ENCODE measurements around the gene SMIM32.

Gene SMIM32

GRCh38 chr5:136213919-136214493 is 21.0 kb upstream of the SMIM32 start:
- H3K36me3 Mint-ChIP-seq (ENCODE audit: low read depth), result no peaks in the 10 kb centered on the region
- no peaks in the 10 kb centered on the region for H3K4me1 Mint-ChIP-seq (ENCODE audit: low read depth)
- H3K9me3 Mint-ChIP-seq, result no peaks in the 10 kb centered on the region
- peaks cover 11% of the 10 kb centered on the region for H3K27me3 Mint-ChIP-seq
- H3K4me3 Mint-ChIP-seq, result no peak overlapping the region
- H3K27ac Mint-ChIP-seq, result no peak overlapping the region

- Mint-ChIP-seq H3K4me1 (ENCODE audit: low read depth) (no peaks in the 10 kb centered on the region), H3K36me3 (ENCODE audit: low read depth) (no peaks in the 10 kb centered on the region), H3K9me3 (no peaks in the 10 kb centered on the region), H3K27me3 (peaks cover 15% of the 10 kb centered on the region), H3K4me3 (no peak overlapping the region), H3K27ac (no peak overlapping the region)
These were observed 19.3 kb upstream of the SMIM32 start for GRCh38 chr5:136212252-136212721.

- H3K9me3 Mint-ChIP-seq, result no peaks in the 10 kb centered on the region
- no peaks in the 10 kb centered on the region for H3K4me1 Mint-ChIP-seq (ENCODE audit: low read depth)
- H3K27me3 Mint-ChIP-seq, result peaks cover 16% of the 10 kb centered on the region
- no peaks in the 10 kb centered on the region for H3K36me3 Mint-ChIP-seq (ENCODE audit: low read depth)
- H3K4me3 Mint-ChIP-seq, result no peak overlapping the region
- no peak overlapping the region for H3K27ac Mint-ChIP-seq
These were observed 18.5 kb upstream of the SMIM32 start for GRCh38 chr5:136211282-136212040.

DNA sequence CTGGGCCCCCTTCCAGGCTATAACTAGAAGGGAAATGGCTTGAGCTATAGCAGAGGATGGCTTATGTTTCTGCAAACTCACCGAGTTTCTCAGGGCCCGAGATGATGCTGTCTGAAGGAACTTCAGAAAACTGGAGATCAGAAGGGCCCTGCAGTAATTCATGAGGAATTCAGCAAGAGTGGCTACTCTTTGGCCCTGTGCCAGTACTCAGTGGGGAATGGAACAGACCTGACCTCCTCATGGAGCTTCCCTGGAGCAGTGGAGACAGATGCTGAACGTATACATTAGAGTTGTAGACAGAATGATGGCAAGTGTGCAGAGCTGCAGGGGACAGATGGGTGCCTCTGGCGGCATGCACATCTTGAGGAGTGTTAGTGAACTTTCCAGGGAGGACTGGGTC is 17.3 kb upstream of the SMIM32 start:
- Mint-ChIP-seq H3K4me3 (no peak overlapping the region), H3K27ac (no peak overlapping the region), H3K4me1 (ENCODE audit: low read depth) (no peaks in the 10 kb centered on the region), H3K9me3 (no peaks in the 10 kb centered on the region), H3K27me3 (peaks cover 18% of the 10 kb centered on the region), H3K36me3 (ENCODE audit: low read depth) (no peaks in the 10 kb centered on the region)

DNA sequence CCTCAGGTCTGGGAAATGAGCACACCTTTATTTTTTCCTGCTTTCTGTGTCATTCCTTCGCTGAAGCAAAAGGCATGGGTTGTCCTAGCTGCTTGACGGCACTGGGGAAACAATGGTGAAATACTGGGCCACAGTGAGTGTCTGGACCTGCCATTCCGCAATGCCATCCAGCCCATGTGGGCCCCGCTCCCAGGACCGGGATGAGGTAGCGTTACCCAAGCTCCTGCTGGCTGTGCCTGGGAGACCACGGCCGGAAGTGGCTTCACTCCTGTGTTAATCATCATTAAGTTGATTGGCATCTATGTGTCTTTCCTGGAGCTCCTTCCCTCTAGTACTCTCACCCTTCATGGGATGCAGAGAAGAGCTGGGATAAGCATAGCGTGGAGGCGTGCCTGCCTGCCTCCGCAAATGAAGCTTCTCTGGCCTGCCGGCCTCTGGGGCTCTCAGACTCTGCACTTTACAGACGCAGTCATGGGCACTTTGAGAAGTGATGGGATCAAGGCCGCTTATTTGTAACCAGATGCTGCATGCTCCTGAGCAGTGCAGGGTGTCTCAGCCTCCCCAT is 16.5 kb upstream of the SMIM32 start:
- Mint-ChIP-seq H3K27me3 (peaks cover 12% of the 10 kb centered on the region), H3K36me3 (ENCODE audit: low read depth) (no peaks in the 10 kb centered on the region), H3K4me1 (ENCODE audit: low read depth) (no peaks in the 10 kb centered on the region), H3K4me3 (no peak overlapping the region), H3K27ac (no peak overlapping the region), H3K9me3 (no peaks in the 10 kb centered on the region)

GRCh38 chr5:136208916-136209315 is 16.0 kb upstream of the SMIM32 start:
- Mint-ChIP-seq H3K4me3 (no peak overlapping the region), H3K9me3 (no peaks in the 10 kb centered on the region), H3K36me3 (ENCODE audit: low read depth) (no peaks in the 10 kb centered on the region), H3K27ac (no peak overlapping the region), H3K4me1 (ENCODE audit: low read depth) (no peaks in the 10 kb centered on the region), H3K27me3 (peaks cover 10% of the 10 kb centered on the region)

DNA sequence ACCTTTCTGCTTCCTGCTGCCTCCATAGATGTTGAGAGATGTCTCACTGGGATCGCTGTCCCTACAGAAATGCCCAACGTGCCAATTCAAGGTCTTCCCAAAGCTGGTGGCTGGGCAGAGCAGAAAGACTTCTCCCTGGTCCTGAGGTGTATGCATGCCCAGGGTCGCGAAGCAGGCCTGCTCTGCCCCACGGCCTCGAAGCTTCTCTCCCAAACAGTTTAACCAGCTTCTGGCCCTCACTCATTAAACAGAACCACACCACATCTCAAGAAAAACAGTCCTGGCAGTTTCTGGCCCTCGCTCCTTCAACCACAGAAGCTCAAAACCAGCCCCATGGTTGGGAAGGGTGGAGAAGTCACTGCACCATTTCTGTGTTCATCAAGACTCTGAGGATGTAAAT is 14.7 kb upstream of the SMIM32 start:
- Mint-ChIP-seq H3K9me3 (no peaks in the 10 kb centered on the region), H3K27me3 (peaks cover 10% of the 10 kb centered on the region), H3K4me3 (no peak overlapping the region), H3K36me3 (ENCODE audit: low read depth) (no peaks in the 10 kb centered on the region), H3K4me1 (ENCODE audit: low read depth) (no peaks in the 10 kb centered on the region), H3K27ac (no peak overlapping the region)

DNA sequence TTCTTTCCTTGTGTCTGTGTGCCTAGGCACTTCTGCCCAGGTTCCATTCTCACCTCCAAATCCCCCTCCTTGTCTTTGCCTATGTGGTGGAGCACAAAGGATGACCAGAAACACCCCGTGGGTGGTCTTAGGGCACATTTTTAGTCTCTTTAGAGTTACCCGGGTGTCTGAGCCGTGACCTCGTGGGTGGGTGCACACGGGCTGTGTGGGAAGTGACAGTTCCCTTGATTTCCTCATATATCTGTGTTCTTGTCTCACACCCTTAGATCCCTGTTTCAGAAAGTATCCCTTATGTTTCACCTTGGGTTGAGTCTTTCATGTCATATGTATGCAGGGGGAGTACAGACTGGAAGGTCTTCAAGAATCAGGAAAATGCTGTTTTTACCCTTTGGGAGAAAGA is 13.4 kb upstream of the SMIM32 start:
- Mint-ChIP-seq H3K36me3 (ENCODE audit: low read depth) (no peaks in the 10 kb centered on the region), H3K27ac (no peak overlapping the region), H3K4me1 (ENCODE audit: low read depth) (no peaks in the 10 kb centered on the region), H3K4me3 (no peak overlapping the region), H3K9me3 (no peaks in the 10 kb centered on the region), H3K27me3 (peaks cover 10% of the 10 kb centered on the region)

DNA sequence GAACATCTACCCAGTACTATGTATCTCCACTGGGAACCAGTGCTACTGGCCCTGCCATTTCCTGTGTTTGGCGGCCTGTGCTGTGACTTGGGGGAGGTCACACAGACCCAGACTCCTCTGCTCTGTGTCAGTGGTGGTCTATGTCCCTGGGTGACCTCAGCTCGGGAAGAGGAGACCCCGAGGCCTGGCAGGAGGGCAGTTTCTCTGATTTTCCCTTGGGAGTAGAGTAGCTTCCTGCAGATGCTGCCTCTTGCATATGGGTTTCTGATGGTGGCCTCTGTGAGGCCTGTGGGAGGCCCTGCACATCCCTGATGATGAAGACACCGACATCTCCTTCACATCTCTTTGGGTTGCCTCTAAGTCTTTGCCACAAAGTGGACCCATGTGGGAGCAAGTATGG is 13.0 kb upstream of the SMIM32 start:
- no peaks in the 10 kb centered on the region for H3K4me1 Mint-ChIP-seq (ENCODE audit: low read depth)
- no peaks in the 10 kb centered on the region for H3K36me3 Mint-ChIP-seq (ENCODE audit: low read depth)
- H3K27ac Mint-ChIP-seq, result no peak overlapping the region
- peaks cover 10% of the 10 kb centered on the region for H3K27me3 Mint-ChIP-seq
- no peaks in the 10 kb centered on the region for H3K9me3 Mint-ChIP-seq
- no peak overlapping the region for H3K4me3 Mint-ChIP-seq

DNA sequence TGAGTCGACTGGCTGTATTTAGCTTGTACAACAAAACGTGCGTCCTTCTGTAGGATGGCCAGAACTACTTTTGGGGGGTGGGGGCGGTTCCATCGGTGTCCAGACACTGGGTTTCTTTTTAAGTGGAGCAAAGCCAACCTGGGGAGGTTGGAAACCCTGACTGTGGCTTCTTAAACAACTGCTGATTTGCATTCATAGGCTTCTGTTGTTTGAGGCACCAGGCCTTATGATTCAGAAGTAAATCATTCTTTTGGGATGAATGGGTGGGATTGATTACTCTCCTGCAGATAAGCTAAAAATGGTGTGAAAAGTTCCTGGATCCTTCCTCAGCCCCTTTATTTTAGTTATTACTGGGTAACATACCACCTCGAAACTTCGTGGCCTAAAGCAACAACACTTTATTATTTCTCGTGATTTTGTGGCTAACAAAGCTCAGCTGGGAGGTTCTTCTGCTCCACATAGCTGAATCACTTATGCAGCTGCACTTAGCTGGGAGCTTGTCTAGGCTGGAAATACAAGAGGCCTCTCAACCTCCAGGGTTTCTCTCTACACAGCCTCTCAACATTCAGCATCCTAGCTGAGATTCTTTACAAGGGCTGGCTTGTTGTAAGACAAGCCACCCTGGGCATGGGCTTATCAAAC is 12.2 kb upstream of the SMIM32 start:
- Mint-ChIP-seq H3K9me3 (no peaks in the 10 kb centered on the region), H3K4me3 (no peak overlapping the region), H3K27ac (no peak overlapping the region), H3K36me3 (ENCODE audit: low read depth) (no peaks in the 10 kb centered on the region), H3K4me1 (ENCODE audit: low read depth) (no peaks in the 10 kb centered on the region), H3K27me3 (peaks cover 10% of the 10 kb centered on the region)

DNA sequence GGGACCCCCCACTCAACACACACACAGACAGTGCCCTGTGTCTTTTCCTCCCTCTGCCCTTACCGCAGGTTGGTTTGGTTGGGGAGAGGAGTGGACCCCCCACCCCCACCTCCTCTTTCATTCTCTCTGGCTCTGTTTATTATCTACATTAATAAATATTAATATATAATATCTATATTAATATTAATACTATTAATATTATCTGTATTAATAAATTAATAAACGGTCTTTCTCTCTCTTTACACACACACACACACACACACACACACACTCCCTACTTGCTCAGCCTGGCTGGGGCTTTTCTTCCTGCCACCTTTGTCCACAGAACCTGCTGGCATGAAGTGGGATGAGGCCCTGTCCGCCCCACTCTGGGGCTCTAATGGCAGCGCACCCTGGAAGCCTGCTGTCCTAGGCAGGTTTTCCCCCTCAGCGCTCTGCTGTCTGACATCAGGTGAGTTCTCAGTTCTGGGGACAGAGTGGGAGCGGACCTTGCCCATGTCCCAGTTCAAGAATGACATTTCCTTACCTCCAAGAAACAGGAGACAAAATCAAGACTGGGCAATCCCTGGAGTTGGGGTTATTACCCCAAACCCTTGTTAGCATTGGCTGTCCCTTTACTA is 10.5 kb upstream of the SMIM32 start:
- H3K27me3 Mint-ChIP-seq, result peaks cover 6% of the 10 kb centered on the region
- H3K36me3 Mint-ChIP-seq (ENCODE audit: low read depth), result no peaks in the 10 kb centered on the region
- no peaks in the 10 kb centered on the region for H3K4me1 Mint-ChIP-seq (ENCODE audit: low read depth)
- H3K9me3 Mint-ChIP-seq, result no peaks in the 10 kb centered on the region
- no peak overlapping the region for H3K4me3 Mint-ChIP-seq
- no peak overlapping the region for H3K27ac Mint-ChIP-seq

- Mint-ChIP-seq H3K27me3 (peaks cover 3% of the 10 kb centered on the region), H3K9me3 (no peaks in the 10 kb centered on the region), H3K36me3 (ENCODE audit: low read depth) (no peaks in the 10 kb centered on the region), H3K27ac (no peak overlapping the region), H3K4me1 (ENCODE audit: low read depth) (no peaks in the 10 kb centered on the region), H3K4me3 (no peak overlapping the region)
These were observed 9.7 kb upstream of the SMIM32 start for GRCh38 chr5:136202469-136203205.

- Mint-ChIP-seq H3K9me3 (no peaks in the 10 kb centered on the region), H3K4me3 (no peak overlapping the region), H3K4me1 (ENCODE audit: low read depth) (no peaks in the 10 kb centered on the region), H3K27ac (no peak overlapping the region), H3K36me3 (ENCODE audit: low read depth) (no peaks in the 10 kb centered on the region), H3K27me3 (peaks cover 3% of the 10 kb centered on the region)
These were observed 8.9 kb upstream of the SMIM32 start for GRCh38 chr5:136201870-136202269.

DNA sequence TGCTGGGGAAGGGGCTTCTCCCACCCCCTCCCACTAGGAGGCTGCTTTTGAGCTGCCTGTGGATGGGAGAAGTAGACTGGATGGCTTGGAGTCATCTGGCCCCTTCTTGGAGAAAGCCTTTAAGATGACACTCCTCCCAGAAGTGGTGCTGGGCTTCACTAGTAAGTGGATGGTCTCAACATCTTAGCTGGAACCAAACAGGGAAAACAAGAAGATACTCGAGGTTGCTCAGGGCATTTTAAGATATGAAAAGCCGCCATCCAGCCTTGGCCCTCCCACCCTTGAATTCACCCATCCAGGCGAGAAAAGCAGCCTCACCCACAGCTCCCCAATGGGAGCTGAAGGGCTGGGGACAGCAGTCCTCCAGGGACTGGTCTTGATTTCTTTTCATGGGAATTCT is 7.8 kb upstream of the SMIM32 start:
- Mint-ChIP-seq H3K36me3 (ENCODE audit: low read depth) (no peaks in the 10 kb centered on the region), H3K27me3 (peaks cover 6% of the 10 kb centered on the region), H3K9me3 (no peaks in the 10 kb centered on the region), H3K4me3 (no peak overlapping the region), H3K4me1 (ENCODE audit: low read depth) (no peaks in the 10 kb centered on the region), H3K27ac (no peak overlapping the region)
